VCaP (cell line): ENCODE data around the gene POC1A.

Source experiments
- H3K27ac ChIP-seq: fragments of 450-650 bp; 2 replicates; pipeline ENCODE4 v1.5.1; 2017
- CTCF ChIP-seq: fragments of 450-650 bp; conservative IDR thresholded peaks from 2 replicates; pipeline ENCODE4 v1.5.1; 2017; ENCODE audit warnings: mild to moderate bottlenecking, moderate library complexity

Gene POC1A

GRCh38 chr3:52190294-52191074, 36.3 kb upstream of the POC1A start:
- no peak overlapping the region for H3K27ac ChIP-seq
- no peak for TF ChIP-seq CTCF

GRCh38 chr3:52188556-52188955, 34.3 kb upstream of the POC1A start:
- H3K27ac ChIP-seq: no peak overlapping the region
- no peak for TF ChIP-seq CTCF

- H3K27ac ChIP-seq: no peak overlapping the region
- no peak for TF ChIP-seq CTCF
Observed at GRCh38 chr3:52186729-52187128, 32.5 kb upstream of the POC1A start.

- TF ChIP-seq CTCF: no peak
- no peak overlapping the region for H3K27ac ChIP-seq
Observed at GRCh38 chr3:52185837-52186236, 31.6 kb upstream of the POC1A start.

GRCh38 chr3:52185311-52185710, 31.1 kb upstream of the POC1A start:
- no peak overlapping the region for H3K27ac ChIP-seq
- TF ChIP-seq CTCF: no peak

- no peak overlapping the region for H3K27ac ChIP-seq
- no peak for TF ChIP-seq CTCF
Observed at GRCh38 chr3:52184690-52185089, 30.5 kb upstream of the POC1A start.

GRCh38 chr3:52183786-52184445, 29.7 kb upstream of the POC1A start:
- H3K27ac ChIP-seq: no peak overlapping the region
- TF ChIP-seq CTCF: no peak
